Choroid plexus epithelial cell (primary cell): ENCODE data around the gene RASGRP2.

ENCODE experiments used
- DNase-seq: peaks from one replicate; pipeline ENCODE4 v3.0.0-alpha.2; 2010; ENCODE audit warnings: low read depth
- H3K4me3 ChIP-seq: 2 replicates; pipeline ENCODE4 v1.5.1; 2011; ENCODE audit warnings: low read depth, mild to moderate bottlenecking, control low read depth, low read length, moderate library complexity
- TF ChIP-seq, protein P1 (sequence below): conservative IDR thresholded peaks from 2 replicates; pipeline ENCODE4 v1.5.1; 2011; ENCODE audit warnings: low read depth, mild to moderate bottlenecking, control low read depth, inconsistent platforms, low read length, moderate library complexity

Gene RASGRP2

DNA sequence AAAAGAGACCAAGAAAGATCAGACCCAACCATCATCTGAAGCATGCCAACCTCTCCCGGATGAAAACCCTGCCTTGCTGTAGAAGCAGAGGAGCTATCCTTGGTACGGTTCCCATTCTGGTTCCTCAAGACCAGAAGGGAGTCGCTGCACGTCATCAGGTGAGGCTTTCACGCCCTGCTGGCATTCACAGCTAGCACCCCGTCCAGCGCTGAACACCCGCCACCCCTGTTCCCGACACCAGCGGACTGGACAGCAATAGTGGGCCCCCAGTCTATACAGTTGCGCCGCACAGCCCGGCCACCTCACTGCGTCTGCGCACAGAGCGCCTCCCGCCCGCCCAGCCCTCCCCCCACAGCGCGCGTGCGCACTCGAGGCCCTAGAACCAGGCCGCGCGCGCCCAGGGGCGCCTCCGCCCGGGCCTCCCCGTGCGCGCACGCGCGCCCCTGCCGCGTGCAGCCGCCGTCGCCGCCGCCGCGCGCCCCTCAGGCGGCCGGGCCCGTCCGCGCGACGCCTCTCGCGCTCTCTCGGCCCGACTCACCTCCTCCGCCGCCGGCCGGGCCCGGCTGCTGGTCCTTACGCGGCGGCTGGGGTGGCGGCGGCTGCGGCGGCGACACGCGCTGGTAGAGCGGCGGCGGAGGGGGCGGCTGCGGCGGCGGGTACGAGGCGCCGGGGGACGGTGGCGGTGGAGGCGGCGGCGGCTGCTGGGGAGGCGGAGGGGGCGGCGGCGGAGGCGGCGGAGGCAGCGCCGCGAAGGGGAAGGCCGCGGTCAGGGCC is 33.7 kb upstream of the RASGRP2 start:
- peak overlapping the region; percentile 91 for H3K4me3 ChIP-seq
- peak; percentile 86 for DNase-seq
- TF ChIP-seq, protein P1, sequence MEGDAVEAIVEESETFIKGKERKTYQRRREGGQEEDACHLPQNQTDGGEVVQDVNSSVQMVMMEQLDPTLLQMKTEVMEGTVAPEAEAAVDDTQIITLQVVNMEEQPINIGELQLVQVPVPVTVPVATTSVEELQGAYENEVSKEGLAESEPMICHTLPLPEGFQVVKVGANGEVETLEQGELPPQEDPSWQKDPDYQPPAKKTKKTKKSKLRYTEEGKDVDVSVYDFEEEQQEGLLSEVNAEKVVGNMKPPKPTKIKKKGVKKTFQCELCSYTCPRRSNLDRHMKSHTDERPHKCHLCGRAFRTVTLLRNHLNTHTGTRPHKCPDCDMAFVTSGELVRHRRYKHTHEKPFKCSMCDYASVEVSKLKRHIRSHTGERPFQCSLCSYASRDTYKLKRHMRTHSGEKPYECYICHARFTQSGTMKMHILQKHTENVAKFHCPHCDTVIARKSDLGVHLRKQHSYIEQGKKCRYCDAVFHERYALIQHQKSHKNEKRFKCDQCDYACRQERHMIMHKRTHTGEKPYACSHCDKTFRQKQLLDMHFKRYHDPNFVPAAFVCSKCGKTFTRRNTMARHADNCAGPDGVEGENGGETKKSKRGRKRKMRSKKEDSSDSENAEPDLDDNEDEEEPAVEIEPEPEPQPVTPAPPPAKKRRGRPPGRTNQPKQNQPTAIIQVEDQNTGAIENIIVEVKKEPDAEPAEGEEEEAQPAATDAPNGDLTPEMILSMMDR = no peak

DNA sequence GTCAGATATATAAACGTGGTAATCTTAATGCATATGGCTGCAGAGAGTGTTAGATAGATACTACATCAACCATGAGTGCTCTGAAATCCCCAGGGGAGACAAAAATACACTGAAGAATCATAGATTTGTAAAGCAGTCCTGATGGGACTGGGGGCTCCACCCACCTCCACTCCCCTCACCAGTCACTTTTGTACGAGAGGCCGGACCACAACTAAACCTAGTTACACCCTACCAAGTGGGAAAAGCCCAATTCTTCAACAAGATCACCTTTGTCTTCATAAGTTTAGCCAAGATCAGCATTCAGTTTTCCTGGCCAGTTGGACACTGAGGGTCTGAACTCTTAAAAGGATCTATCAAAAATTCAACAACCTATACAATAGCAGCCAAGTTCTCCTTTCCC is 32.9 kb upstream of the RASGRP2 start:
- DNase-seq = no peak
- TF ChIP-seq, protein P1 = no peak
- H3K4me3 ChIP-seq = peak overlapping the region; percentile 91

DNA sequence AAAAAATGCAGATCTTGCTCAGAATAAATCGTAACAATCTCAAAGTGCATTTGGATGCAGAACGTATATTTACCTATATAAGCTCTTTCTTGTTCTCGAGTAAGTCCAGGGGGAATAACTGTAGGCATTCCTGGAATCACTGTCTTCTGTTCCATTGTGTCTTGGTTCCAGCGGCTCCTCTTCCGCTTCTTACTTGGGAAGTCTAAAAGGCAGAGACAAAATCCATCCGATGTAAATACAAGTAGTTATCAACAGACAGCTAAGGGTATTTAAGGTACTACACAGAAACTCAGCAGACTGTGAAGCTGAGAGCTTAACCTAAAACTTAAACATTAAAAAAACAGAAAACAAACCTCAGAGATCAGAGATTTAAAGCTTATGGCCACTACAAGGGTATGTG is 32.5 kb upstream of the RASGRP2 start:
- TF ChIP-seq, protein P1 = no peak
- DNase-seq = no peak
- H3K4me3 ChIP-seq = peak overlapping the region; percentile 91

DNA sequence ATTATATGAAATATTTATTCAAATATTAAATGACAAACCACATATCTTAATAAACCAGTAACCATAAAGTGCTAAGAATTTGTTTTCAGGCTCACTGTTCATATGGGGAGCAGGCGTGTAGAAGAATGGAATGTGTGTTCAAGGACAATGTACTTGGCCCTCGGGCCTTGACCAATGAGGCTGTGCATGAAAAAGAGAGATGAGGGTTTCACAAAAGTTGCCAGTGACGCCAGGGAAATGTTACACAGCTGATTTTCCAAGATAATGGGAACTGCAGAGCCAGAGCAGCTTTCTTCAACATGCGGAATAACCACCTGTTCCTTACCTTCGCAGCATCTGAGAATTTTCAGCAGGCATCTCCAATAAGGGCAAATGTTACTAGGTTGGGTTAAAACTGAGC is 30.2 kb upstream of the RASGRP2 start:
- H3K4me3 ChIP-seq = no peak overlapping the region
- no peak for DNase-seq
- TF ChIP-seq, protein P1 = no peak

DNA sequence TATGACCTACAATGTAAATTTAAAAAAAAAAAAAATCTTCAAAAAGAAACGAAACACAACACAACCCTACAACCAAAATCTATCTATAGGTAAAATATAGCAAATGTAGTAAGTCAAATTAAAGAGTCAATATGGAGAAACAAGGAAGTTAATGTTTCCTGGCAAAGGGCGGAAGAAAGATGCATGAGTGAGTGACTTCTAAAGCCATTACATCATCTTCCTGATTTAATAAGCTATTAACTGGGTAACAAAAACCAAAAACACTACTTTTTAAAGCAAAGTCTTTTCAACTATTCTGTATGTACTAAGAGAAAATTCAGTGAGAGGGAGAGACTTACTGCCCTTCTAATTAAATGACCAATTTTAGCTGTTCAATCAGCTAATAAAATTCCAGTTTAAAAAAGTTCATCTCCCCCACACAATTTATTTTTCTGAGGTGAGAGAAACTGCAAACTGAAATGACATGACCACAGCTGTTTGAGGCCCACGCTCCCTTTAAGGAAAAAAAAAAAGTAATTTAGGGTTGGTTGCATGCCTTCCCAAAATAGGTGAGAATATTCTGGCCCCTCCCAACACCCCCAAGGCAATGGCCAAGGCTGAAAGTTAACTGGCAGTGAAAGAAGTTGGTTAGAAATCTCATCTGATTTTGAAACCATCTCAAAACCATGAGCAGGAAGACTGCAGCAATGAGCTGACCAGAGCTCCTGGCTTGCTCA is 28.5 kb upstream of the RASGRP2 start:
- no peak overlapping the region for H3K4me3 ChIP-seq
- TF ChIP-seq, protein P1 = no peak
- no peak for DNase-seq

DNA sequence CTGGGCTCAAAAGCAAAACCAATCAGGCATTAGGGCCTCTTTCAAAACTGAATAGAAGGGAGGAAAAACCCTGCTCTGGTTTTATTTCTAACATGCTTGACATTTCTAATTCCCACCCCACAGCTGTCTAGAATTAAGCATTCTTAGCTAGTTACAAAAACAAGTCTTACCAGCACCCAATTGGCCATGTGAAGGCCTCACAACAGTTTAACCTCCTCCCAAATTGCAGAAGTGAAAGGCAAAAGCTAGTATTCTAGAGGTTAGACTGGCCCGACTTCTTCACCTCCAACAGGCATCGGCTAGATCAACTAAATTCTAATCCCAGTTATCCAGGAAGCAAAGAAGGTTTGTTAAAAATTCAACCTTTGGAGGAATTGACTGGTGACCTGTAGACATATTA is 27.9 kb upstream of the RASGRP2 start:
- no peak overlapping the region for H3K4me3 ChIP-seq
- no peak for DNase-seq

More for the DNA sequence above, 27.9 kb upstream of the RASGRP2 start:
- TF ChIP-seq, protein P1 = no peak
